Stomach (tissue), 4 donors: Measurements from ENCODE around the gene PKHD1.

ENCODE experiments used
- CTCF ChIP-seq, 7 experiments: fragments of 450-650 bp in 4 of 7; fragments of 200-600 bp in 3 of 7; sonication (generic) in 3 of 7; IDR thresholded peaks; one replicate each; pipeline ENCODE4 v1.5.1; 2016 to 2019; ENCODE audit warnings: antibody characterized with exemption in 7 of 7, control low read depth in 2 of 7, mild to moderate bottlenecking in 1 of 7
- POLR2A ChIP-seq, 4 donors: fragments of 450-650 bp; IDR thresholded peaks; one replicate each; pipeline ENCODE4 v1.6.1; 2016; ENCODE audit warnings: antibody characterized with exemption in 4 of 4, control low read depth in 2 of 4, mild to moderate bottlenecking in 1 of 4, moderate library complexity in 1 of 4
- POLR2AphosphoS5 ChIP-seq, 3 donors: sonication (generic); formaldehyde crosslinking; IDR thresholded peaks; one replicate each; pipeline ENCODE4 v1.6.1; 2016; ENCODE audit warnings: antibody characterized with exemption in 3 of 3

DNA sequence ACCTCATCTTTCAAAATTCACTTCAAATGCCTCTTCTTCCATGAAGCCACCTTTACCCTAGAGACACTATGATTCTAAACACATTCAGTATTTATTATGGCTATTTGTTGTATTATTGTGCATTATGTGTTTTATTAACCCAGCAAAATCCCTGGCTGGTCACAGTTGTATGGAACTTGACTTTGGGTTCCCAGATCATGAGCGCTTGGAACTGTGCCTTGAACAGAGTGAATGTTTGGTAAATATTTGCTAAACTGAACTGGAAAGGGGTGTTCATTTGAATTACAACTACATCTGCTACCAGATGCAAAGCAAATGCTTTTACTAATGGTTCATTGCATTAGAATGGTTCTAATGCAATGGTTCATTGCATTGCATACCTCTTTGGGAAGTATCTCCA is 259.8 kb downstream of the PKHD1 start:
- TF ChIP-seq CTCF (IDR thresholded peaks at IDR 0.05) = no peak
- TF ChIP-seq POLR2A (IDR thresholded peaks at IDR 0.05) = no peak
- TF ChIP-seq POLR2AphosphoS5 (IDR thresholded peaks at IDR 0.05) = no peak
